Panc1 (cell line): ENCODE data around the gene HPDL.

Source experiments
- CTCF ChIP-seq: fragments of 450-650 bp; IDR thresholded peaks from 2 replicates; pipeline ENCODE4 v1.5.1; 2017; ENCODE audit warnings: mild to moderate bottlenecking
- POLR2AphosphoS5 ChIP-seq: IDR thresholded peaks from 2 replicates; pipeline ENCODE4 v1.6.1; 2012; ENCODE audit warnings: mild to moderate bottlenecking, low read depth, low read length, moderate library complexity
- REST ChIP-seq, 2 experiments: IDR thresholded peaks; 2 replicates each; pipeline ENCODE4 v1.6.1; 2011 to 2012; ENCODE audit warnings: low read depth in 2 of 2, control low read depth in 1 of 2, low read length in 1 of 2, mild to moderate bottlenecking in 1 of 2, moderate library complexity in 1 of 2; ENCODE audit not compliant: insufficient read depth in 1 of 2
- SIN3A ChIP-seq: IDR thresholded peaks from 2 replicates; pipeline ENCODE4 v1.6.1; 2012; ENCODE audit warnings: low read depth, mild to moderate bottlenecking, low read length, moderate library complexity, borderline replicate concordance; ENCODE audit not compliant: insufficient read depth
- TCF7L2 ChIP-seq: IDR thresholded peaks from 2 replicates; pipeline ENCODE4 v1.6.1; 2011; ENCODE audit warnings: mild to moderate bottlenecking, low read depth, low read length, inconsistent platforms

- TF ChIP-seq POLR2AphosphoS5: no peak
- no peak for TF ChIP-seq CTCF
- no peak for TF ChIP-seq SIN3A
- no peak for TF ChIP-seq REST (IDR thresholded peaks at IDR 0.05; ENCODE audit: insufficient read depth in 1 of 2, low read depth in 2 of 2, low read length in 1 of 2)
- TF ChIP-seq TCF7L2: no peak
Measured at GRCh38 chr1:45297666-45298356, 28.9 kb upstream of the HPDL start.
